Measurements from ENCODE around the gene FRMD4A.
"Not testable (repeated sequence)": the region's sequence is repeated elsewhere in the genome, so short reads cannot be mapped to it uniquely, and the experiment has no call there.

The FRMD4A gene

GRCh38 chr10:13829790-13830189 is 500.9 kb downstream of the FRMD4A start:
- FAIRE-seq: no peak

- not testable (repeated sequence) for FAIRE-seq
Observed at GRCh38 chr10:13828284-13828683, 502.4 kb downstream of the FRMD4A start.

- FAIRE-seq: no peak
Observed at GRCh38 chr10:13827076-13827797, 503.5 kb downstream of the FRMD4A start.

DNA sequence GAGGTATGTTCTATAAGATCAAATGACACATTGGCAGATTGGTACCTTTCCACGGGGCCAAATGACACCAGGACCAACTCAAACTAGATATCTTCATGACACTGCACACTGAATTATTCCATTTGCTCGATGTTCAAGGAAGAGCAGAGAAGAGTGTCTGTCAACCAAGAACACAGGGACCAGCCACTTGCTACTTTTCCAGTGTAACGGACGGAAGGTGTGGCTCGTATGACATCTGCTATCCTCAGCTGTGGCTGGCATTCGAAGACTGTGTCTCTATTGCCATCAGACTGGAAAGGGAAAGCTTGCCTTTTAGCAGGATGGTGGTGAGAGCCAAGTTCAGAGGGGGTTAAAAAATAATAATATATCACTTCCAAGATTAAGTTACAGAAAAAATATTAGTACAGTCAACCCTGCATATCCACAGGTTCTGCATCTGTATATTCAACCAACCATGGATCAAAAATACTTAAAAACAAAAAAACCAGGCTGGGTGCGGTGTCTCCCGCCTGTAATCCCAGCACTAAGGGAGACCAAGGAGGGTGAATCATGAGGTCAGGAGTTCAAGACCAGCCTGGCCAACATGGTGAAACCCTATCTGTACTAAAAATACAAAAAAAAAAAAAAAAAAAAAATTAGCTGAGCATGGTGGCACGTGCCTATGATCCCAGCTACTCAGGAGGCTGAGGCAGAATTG is 506.9 kb downstream of the FRMD4A start:
- no peak for FAIRE-seq

- no peak for FAIRE-seq
Observed at GRCh38 chr10:13823096-13823708, 507.5 kb downstream of the FRMD4A start.

GRCh38 chr10:13822490-13822889 is 508.2 kb downstream of the FRMD4A start:
- FAIRE-seq: no peak

DNA sequence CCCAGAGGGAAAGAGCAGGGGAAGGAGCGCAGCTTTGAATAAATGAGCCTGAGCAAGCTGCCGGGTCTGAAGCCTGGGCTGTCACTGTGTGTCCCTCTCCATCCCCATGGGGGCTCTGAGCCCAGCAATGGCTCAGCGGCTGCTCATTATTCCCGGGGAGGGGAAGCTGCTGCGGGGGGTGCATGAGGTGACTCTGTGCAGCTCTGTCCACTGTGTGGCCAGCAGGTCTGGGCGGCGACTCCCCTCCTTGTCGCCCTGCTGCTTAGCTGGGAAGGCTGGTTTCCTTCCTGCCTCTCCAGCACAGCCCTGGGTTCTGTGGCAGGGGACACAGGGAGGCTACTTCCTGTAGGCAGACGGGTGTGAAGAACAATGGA is 509.8 kb downstream of the FRMD4A start:
- no peak for FAIRE-seq

DNA sequence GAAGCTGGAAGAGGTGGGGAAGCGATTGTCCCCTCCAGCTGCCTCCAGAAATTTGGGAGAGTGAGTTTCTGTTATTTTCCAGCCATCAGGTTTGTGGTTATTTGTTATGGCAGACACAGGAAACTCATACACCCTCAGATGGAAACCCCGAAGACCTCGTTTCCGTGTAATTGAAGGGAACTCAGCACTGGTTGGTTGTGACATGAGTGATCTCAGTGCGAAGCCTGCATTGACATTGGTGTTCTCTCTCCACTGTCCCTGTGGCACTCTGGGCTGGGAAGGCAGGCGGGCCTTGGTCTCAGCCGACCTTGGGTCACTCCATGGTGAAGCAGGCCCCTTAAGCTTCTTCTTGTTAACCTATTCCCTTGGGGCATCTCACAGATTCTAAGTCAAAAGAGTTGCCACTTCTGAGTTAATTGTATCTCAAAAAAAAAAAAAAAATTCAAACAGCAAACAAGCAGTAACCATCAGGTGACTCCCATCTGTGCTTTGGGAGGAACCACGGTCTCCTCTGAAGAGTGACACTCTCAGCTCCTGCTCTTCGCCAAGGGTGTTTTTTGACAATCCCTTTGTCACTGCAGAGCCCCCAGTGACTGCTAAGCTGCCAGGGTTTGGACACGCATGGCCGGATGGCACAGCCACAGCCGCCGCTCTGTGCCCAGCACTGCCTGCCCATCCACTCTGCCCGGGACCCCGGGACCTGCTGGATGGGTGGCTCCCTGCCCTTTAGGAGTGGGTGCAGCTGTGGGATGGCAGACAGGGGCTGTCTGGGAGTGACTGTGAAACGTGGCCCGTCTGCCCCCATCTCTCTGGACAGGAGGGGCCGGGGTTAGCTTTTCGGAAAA is 510.4 kb downstream of the FRMD4A start:
- no peak for FAIRE-seq

- FAIRE-seq: no peak
Observed at GRCh38 chr10:13816195-13816925, 514.4 kb downstream of the FRMD4A start.

DNA sequence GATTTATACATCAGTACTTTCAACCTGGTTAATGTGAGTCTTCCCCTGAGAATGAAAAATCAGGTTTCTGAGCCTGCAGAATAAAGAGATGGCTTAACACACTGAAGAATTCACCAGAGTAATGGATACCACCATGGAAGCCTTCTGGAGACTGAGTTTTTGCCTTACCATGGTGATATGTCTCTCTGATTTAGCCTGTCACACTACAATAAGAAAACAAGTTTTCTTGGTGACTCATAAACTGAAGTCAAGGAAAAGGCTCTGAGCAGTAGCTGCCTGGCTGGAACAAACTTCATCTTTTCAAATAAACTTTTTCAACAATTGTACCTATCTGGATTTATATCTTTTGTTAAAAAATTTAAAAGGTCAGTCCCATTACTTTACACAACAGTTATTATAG is 515.0 kb downstream of the FRMD4A start:
- FAIRE-seq: no peak

- no peak for FAIRE-seq
Observed at GRCh38 chr10:13813550-13813949, 517.2 kb downstream of the FRMD4A start.

- FAIRE-seq: no peak
Observed at GRCh38 chr10:13812804-13813203, 517.9 kb downstream of the FRMD4A start.

- FAIRE-seq: no peak
Observed at GRCh38 chr10:13810568-13810967, 520.2 kb downstream of the FRMD4A start.

DNA sequence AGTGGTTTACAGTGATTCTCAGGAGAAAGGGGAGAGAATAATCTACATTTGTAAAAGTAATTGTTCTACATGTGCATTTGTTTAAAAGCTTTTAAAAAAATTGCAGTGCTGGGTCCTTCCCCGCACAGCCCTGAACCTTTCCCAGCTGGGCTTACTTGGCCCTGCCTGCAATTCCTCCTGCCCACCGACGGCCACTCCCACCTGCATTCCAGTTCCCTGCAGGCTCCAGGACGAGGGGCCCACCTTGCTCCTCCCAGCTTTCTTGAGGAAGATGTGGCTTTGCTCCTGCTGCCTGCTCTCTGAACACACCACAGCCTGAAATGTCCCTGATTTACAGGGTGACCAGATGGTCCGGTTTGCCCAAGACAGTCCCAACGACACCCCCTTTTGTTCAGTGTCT is 521.3 kb downstream of the FRMD4A start:
- FAIRE-seq: no peak

GRCh38 chr10:13808556-13809391 is 522.0 kb downstream of the FRMD4A start:
- no peak for FAIRE-seq

DNA sequence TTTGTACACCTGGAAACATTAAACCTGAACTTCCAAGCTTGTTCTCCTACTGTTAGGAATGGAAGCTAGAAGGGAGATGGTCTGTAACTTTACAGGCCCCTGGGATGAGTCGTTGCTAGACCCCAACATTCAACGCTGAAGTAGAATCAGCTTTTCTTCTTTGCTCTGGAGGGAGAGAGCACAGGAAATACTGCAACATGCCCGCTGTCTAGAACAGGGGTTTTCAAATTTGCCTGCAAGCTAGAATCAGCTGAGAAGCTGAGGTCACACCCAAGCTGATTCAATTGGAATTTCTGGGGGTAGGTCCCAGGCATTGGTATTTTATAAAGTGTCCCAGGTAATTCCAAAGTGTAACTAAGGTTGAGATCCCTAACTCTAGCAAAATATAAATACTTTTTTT is 524.3 kb downstream of the FRMD4A start:
- FAIRE-seq: no peak

GRCh38 chr10:13803566-13804554 is 526.9 kb downstream of the FRMD4A start:
- FAIRE-seq: no peak

- FAIRE-seq: no peak
Observed at GRCh38 chr10:13801907-13802288, 528.8 kb downstream of the FRMD4A start.

GRCh38 chr10:13801156-13801906 is 529.4 kb downstream of the FRMD4A start:
- no peak for FAIRE-seq

- FAIRE-seq: no peak
Observed at GRCh38 chr10:13797164-13797563, 533.6 kb downstream of the FRMD4A start.
